NCI-H345 treated with DMSO at 0.1 percent for 48 hours (cell line): ENCODE measurements around the gene RAET1G.
"Not testable (repeated sequence)": the region's sequence is repeated elsewhere in the genome, so short reads cannot be mapped to it uniquely, and the experiment has no call there.

ENCODE experiments used
- DNase-seq: peaks from one replicate; lab custom pipeline; 2025; ENCODE audit not compliant: unreplicated experiment; lab: John Stamatoyannopoulos, UW

RAET1G gene

GRCh38 chr6:149922642-149923326 lies at the start of gene RAET1G:
TSS of gene RAET1G (minus strand) at chr6:149923121. CDS start at chr6:149923010, 111 bp downstream.
- DNase-seq = peak; percentile 39

GRCh38 chr6:149969635-149970034 lies 46.7 kb upstream of the RAET1G start:
- DNase-seq = no peak

GRCh38 chr6:149968909-149969308 lies 46.0 kb upstream of the RAET1G start:
- not testable (repeated sequence) for DNase-seq

GRCh38 chr6:149967999-149968398 lies 45.1 kb upstream of the RAET1G start:
- DNase-seq = not testable (repeated sequence)

GRCh38 chr6:149967591-149967990 lies 44.7 kb upstream of the RAET1G start:
- DNase-seq = no peak

GRCh38 chr6:149966319-149966718 lies 43.4 kb upstream of the RAET1G start:
- not testable (repeated sequence) for DNase-seq

GRCh38 chr6:149965194-149966020 lies 42.5 kb upstream of the RAET1G start:
- DNase-seq = no peak

- DNase-seq = no peak
Observed at GRCh38 chr6:149964308-149965193, 41.6 kb upstream of the RAET1G start.

GRCh38 chr6:149963462-149964307 lies 40.8 kb upstream of the RAET1G start, which contains the start of gene ULBP1:
TSS of gene ULBP1 (plus strand) at chr6:149963943. CDS start at chr6:149964050, 107 bp downstream.
- peak; percentile 80 for DNase-seq

- no peak for DNase-seq
Observed at GRCh38 chr6:149963212-149963461, 40.2 kb upstream of the RAET1G start.

- no peak for DNase-seq
Observed at GRCh38 chr6:149962461-149963211, 39.7 kb upstream of the RAET1G start.

GRCh38 chr6:149961728-149962425 lies 39.0 kb upstream of the RAET1G start:
- no peak for DNase-seq

- DNase-seq = no peak
Observed at GRCh38 chr6:149960488-149960887, 37.6 kb upstream of the RAET1G start.

- DNase-seq = not testable (repeated sequence)
Observed at GRCh38 chr6:149959806-149960205, 36.9 kb upstream of the RAET1G start.

- DNase-seq = not testable (repeated sequence)
Observed at GRCh38 chr6:149958124-149958523, 35.2 kb upstream of the RAET1G start.

GRCh38 chr6:149955654-149956317 lies 32.9 kb upstream of the RAET1G start:
- not testable (repeated sequence) for DNase-seq

- DNase-seq = not testable (repeated sequence)
Observed at GRCh38 chr6:149954984-149955653, 32.2 kb upstream of the RAET1G start.
